Suprapubic skin (tissue), 4 donors: ENCODE results near the gene MALRD1.

ENCODE experiments used
- POLR2A ChIP-seq, 2 donors: fragments of 450-650 bp; IDR thresholded peaks; one replicate each; pipeline ENCODE4 v1.6.1; 2017; ENCODE audit warnings: antibody characterized with exemption in 2 of 2, mild to moderate bottlenecking in 2 of 2, moderate library complexity in 2 of 2
- POLR2AphosphoS5 ChIP-seq, 3 donors: sonication (generic); formaldehyde crosslinking; IDR thresholded peaks; one replicate each; pipeline ENCODE4 v1.6.1; 2017; ENCODE audit warnings: antibody characterized with exemption in 3 of 3
- TF ChIP-seq, protein P1 (sequence below), 2 donors: fragments of 200-600 bp in 1 of 2; fragments of 450-650 bp in 1 of 2; sonication (generic) in 1 of 2; IDR thresholded peaks; one replicate each; pipeline ENCODE4 v1.5.1; 2016 to 2019; ENCODE audit warnings: antibody characterized with exemption in 2 of 2, mild to moderate bottlenecking in 1 of 2, moderate library complexity in 1 of 2

DNA sequence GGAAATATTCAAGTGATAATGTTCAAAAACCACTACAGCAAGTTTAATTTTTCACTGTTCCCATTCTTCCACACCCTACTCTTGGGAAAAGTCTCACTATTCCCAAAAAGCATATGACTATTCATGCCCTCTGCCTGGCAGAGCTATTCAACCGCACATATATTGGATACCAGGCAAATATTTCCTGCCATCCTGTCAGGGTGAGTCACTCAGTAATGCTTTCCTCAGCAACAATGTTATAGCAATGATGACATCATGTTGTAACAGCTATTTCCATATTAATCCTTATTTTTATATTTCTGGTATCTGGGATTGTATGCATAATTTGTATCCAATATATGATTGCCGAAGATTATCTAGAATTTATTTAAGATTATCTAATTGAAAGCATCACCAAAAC, 653.6 kb downstream of the MALRD1 start:
- no peak for TF ChIP-seq POLR2AphosphoS5 (IDR thresholded peaks at IDR 0.05)
- TF ChIP-seq POLR2A (IDR thresholded peaks at IDR 0.05) = no peak
- TF ChIP-seq, protein P1, sequence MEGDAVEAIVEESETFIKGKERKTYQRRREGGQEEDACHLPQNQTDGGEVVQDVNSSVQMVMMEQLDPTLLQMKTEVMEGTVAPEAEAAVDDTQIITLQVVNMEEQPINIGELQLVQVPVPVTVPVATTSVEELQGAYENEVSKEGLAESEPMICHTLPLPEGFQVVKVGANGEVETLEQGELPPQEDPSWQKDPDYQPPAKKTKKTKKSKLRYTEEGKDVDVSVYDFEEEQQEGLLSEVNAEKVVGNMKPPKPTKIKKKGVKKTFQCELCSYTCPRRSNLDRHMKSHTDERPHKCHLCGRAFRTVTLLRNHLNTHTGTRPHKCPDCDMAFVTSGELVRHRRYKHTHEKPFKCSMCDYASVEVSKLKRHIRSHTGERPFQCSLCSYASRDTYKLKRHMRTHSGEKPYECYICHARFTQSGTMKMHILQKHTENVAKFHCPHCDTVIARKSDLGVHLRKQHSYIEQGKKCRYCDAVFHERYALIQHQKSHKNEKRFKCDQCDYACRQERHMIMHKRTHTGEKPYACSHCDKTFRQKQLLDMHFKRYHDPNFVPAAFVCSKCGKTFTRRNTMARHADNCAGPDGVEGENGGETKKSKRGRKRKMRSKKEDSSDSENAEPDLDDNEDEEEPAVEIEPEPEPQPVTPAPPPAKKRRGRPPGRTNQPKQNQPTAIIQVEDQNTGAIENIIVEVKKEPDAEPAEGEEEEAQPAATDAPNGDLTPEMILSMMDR (IDR thresholded peaks at IDR 0.05) = no peak
